Stimulated activated CD4-positive, alpha-beta T cell treated with anti-CD3 and anti-CD28 coated beads, Interleukin-15, amount 100 ng/mL, for 48 hours (primary cell): Measurements from ENCODE around the gene TMEM229B.

Experiments
- DNase-seq, 2 donors: peaks; one replicate each; pipeline ENCODE4 v3.0.0-alpha.2; 2020; ENCODE audit warnings: low read depth in 2 of 2

TMEM229B gene

GRCh38 chr14:67487937-67488893 is at the start of gene TMEM229B:
TSS of gene TMEM229B (minus strand) at chr14:67488721. CDS start at chr14:67473923, 14,798 bp downstream.
- peak; percentile 60 to 73 for DNase-seq

GRCh38 chr14:67537736-67538135 is 49.2 kb upstream of the TMEM229B start:
- DNase-seq, result no peak

- DNase-seq, result no peak
Measured at GRCh38 chr14:67536087-67536486, 47.6 kb upstream of the TMEM229B start.

- no peak for DNase-seq
Measured at GRCh38 chr14:67533754-67534085, 45.2 kb upstream of the TMEM229B start.

GRCh38 chr14:67532998-67533753 is 44.7 kb upstream of the TMEM229B start, which contains the start of gene PLEKHH1:
TSS of gene PLEKHH1 (plus strand) at chr14:67533290. CDS start at chr14:67541868, 8,578 bp downstream.
- peak; percentile 42 to 58 for DNase-seq

- no peak for DNase-seq
Measured at GRCh38 chr14:67532606-67532997, 44.1 kb upstream of the TMEM229B start.

GRCh38 chr14:67529947-67530935 is 41.7 kb upstream of the TMEM229B start:
- DNase-seq, result no peak

GRCh38 chr14:67528276-67528675 is 39.8 kb upstream of the TMEM229B start:
- DNase-seq, result no peak

GRCh38 chr14:67527756-67528155 is 39.2 kb upstream of the TMEM229B start:
- DNase-seq, result no peak

GRCh38 chr14:67526676-67527459 is 38.3 kb upstream of the TMEM229B start:
- DNase-seq, result peak; percentile 18 to 23

GRCh38 chr14:67526181-67526580 is 37.7 kb upstream of the TMEM229B start:
- no peak for DNase-seq

- DNase-seq, result no peak
Measured at GRCh38 chr14:67525389-67525788, 36.9 kb upstream of the TMEM229B start.

GRCh38 chr14:67524634-67524963 is 36.1 kb upstream of the TMEM229B start:
- no peak for DNase-seq

GRCh38 chr14:67523764-67524633 is 35.5 kb upstream of the TMEM229B start:
- no peak for DNase-seq

GRCh38 chr14:67522270-67522669 is 33.7 kb upstream of the TMEM229B start:
- no peak for DNase-seq

GRCh38 chr14:67520482-67520881 is 32.0 kb upstream of the TMEM229B start:
- no peak for DNase-seq

- DNase-seq, result no peak
Measured at GRCh38 chr14:67519406-67519805, 30.9 kb upstream of the TMEM229B start.

- DNase-seq, result no peak
Measured at GRCh38 chr14:67517083-67517482, 28.6 kb upstream of the TMEM229B start.

GRCh38 chr14:67516676-67517075 is 28.2 kb upstream of the TMEM229B start:
- no peak for DNase-seq
